Natural killer cell (primary cell): ENCODE results near the gene GPR52. TPM values are rescaled to one million over a fixed set of nuclear protein-coding genes. Genes with fewer than 3 reads are reported as not detected.
A peak's percentile ranks its signal among the peaks of the same experiment; 100 is the strongest.

Experiments
- ATAC-seq, 3 donors: fragments of 150-1000 bp in 2 of 3; fragments of 200-7000 bp in 1 of 3; cut with Tn5 transposase; 1 replicate in 1 of 3; 2 replicates in 2 of 3; pipeline ENCODE4 v1.10.0; 2021; ENCODE audit warnings: mild to moderate bottlenecking in 2 of 3, moderate library complexity in 2 of 3
- DNase-seq, 2 donors: peaks; one replicate each; pipeline versions ENCODE4 v3.0.0 to v3.0.0-alpha.2; 2013 to 2021; ENCODE audit warnings: mixed read lengths in 1 of 2
- H3K27ac ChIP-seq: one replicate; pipeline ENCODE4 v1.5.1; 2013; ENCODE audit warnings: mild to moderate bottlenecking, low read length
- H3K27me3 ChIP-seq: one replicate; pipeline ENCODE4 v1.6.1; 2013; ENCODE audit warnings: low read length; ENCODE audit not compliant: control insufficient read depth, insufficient read depth
- H3K36me3 ChIP-seq: one replicate; pipeline ENCODE4 v1.6.1; 2013; ENCODE audit warnings: low read length; ENCODE audit not compliant: control insufficient read depth, insufficient read depth
- H3K4me1 ChIP-seq: one replicate; pipeline ENCODE4 v1.6.1; 2013; ENCODE audit warnings: low read length; ENCODE audit not compliant: control insufficient read depth, insufficient read depth
- H3K4me3 ChIP-seq: one replicate; pipeline ENCODE4 v1.5.1; 2013; ENCODE audit warnings: low read length
- H3K9me3 ChIP-seq: one replicate; pipeline ENCODE4 v1.6.1; 2013; ENCODE audit warnings: low read length; ENCODE audit not compliant: control insufficient read depth, insufficient read depth
- H3K27ac Mint-ChIP-seq, 2 donors: one replicate each; pipeline ENCODE4 v1.8.0; 2022; ENCODE audit warnings: mild to moderate bottlenecking in 2 of 2, mixed read lengths in 2 of 2, moderate library complexity in 1 of 2
- H3K27me3 Mint-ChIP-seq, 2 donors: one replicate each; pipeline ENCODE4 v1.8.0; 2022; ENCODE audit warnings: low read depth in 2 of 2, mixed read lengths in 2 of 2
- H3K36me3 Mint-ChIP-seq: one replicate; pipeline ENCODE4 v1.8.0; 2022; ENCODE audit warnings: mixed read lengths
- H3K4me1 Mint-ChIP-seq, 2 donors: one replicate each; pipeline ENCODE4 v1.8.0; 2022; ENCODE audit warnings: mixed read lengths in 2 of 2
- H3K4me3 Mint-ChIP-seq: one replicate; pipeline ENCODE4 v1.8.0; 2022; ENCODE audit warnings: mild to moderate bottlenecking, moderate library complexity, mixed read lengths
- H3K9me3 Mint-ChIP-seq, 2 donors: one replicate each; pipeline ENCODE4 v1.8.0; 2022; ENCODE audit warnings: mixed read lengths in 2 of 2
- CTCF ChIP-seq: fragments of 200-600 bp; IDR thresholded peaks from one replicate; pipeline ENCODE4 v1.8.0; 2022; ENCODE audit warnings: antibody characterized with exemption
- WGBS: methylation state at CpG from one replicate; pipeline ENCODE4 v1.1.7; 2013; ENCODE audit warnings: missing lambda C conversion rate; ENCODE audit not compliant: insufficient coverage; 5-methylcytosine and 5-hydroxymethylcytosine counted together
- intact Hi-C: fragments of 100-400 bp; cut with micrococcal nuclease; formaldehyde crosslinking; loops from one replicate; pipeline ENCODE4 v1.14.2; 2022
- total RNA-seq, 4 donors: library from RNA; stranded (reverse); fragments of 120-200 nt in 1 of 4; gene quantifications; one replicate each; pipeline versions ENCODE4 v1.2.3 to v1.2.4, GENCODE V29; 2013 to 2022

Gene GPR52
- total RNA-seq, 3 donors from 2014 or later (not counting 1 experiment from before 2014, with no cell fraction given): 9.6 to 17.6 (median 14.1) TPM

DNA sequence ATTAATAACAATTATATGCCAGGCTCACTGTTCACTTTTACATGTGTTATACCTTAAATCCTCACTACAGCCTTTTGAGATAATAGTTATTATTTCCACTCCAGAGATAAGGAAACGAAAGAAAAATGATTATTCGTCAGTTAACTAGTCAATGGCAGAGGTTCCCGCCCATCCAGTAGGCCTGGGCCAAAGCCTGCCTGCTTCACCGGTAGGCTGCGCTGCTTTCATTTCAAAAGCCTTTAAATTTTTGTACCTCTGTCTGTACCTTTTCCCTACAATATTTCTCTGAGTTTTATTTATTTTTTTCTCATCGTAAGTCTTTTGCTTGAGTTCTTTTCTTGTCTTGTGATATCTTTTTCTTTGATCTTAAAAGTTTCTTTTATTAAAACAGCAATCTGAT, 3.6 kb downstream of the GPR52 start:
- H3K27ac Mint-ChIP-seq: peak overlapping the region in 1 of 2 donors; percentile 15
- TF ChIP-seq CTCF: no peak
- no peaks in the 10 kb centered on the region for H3K9me3 Mint-ChIP-seq
- Histone ChIP-seq H3K4me3 (no peak overlapping the region), H3K36me3 (no peaks in the 10 kb centered on the region), H3K4me1 (no peaks in the 10 kb centered on the region), H3K27ac (no peak overlapping the region), H3K27me3 (no peaks in the 10 kb centered on the region), H3K9me3 (no peaks in the 10 kb centered on the region)
- no peak overlapping the region for H3K4me3 Mint-ChIP-seq
- DNase-seq (no peak), ATAC-seq (no peak)
- H3K4me1 Mint-ChIP-seq: peaks cover 9 to 17% of the 10 kb centered on the region in 2 donors
- WGBS: 92% methylated on average over 5 of the region's 6 CpGs
- H3K27me3 Mint-ChIP-seq: no peaks in the 10 kb centered on the region
- no peaks in the 10 kb centered on the region for H3K36me3 Mint-ChIP-seq
- intact Hi-C loops: no loop called here

- ATAC-seq (no peak), DNase-seq (no peak)
- Histone ChIP-seq H3K4me3 (no peak overlapping the region), H3K27ac (no peak overlapping the region), H3K27me3 (no peaks in the 10 kb centered on the region), H3K36me3 (no peaks in the 10 kb centered on the region), H3K4me1 (no peaks in the 10 kb centered on the region), H3K9me3 (no peaks in the 10 kb centered on the region)
- Mint-ChIP-seq H3K4me3 (no peak overlapping the region), H3K9me3 (no peaks in the 10 kb centered on the region), H3K4me1 (peaks cover 14 to 19% of the 10 kb centered on the region in 2 donors), H3K36me3 (no peaks in the 10 kb centered on the region), H3K27ac (no peak overlapping the region), H3K27me3 (no peaks in the 10 kb centered on the region)
- WGBS: 93% methylated on average over 2 of the region's 2 CpGs
- no peak for TF ChIP-seq CTCF
- intact Hi-C loops: no loop called here
Measured at GRCh38 chr1:174465855-174466254, 18.1 kb downstream of the GPR52 start.

DNA sequence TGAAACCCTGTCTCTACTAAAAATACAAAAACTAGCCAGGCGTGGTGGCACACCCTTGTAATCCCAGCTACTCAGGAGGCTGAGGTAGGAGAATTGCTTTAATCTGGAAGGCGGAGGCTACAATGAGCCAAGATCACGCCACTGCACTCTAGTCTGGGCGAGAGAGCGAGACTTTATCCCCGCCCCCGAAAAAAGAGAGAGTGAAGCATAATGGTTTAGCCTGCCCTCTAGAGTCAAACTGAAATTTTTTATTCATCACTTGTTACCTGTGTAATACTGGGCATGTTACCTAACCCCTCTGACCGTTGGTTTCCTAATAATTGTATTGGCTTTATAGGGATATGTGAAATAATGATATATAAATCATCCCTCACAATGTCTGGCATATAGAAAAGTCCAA, 18.8 kb downstream of the GPR52 start:
- H3K4me3 Mint-ChIP-seq: no peak overlapping the region
- 98% methylated on average over 7 of the region's 8 CpGs for WGBS
- no peaks in the 10 kb centered on the region for H3K36me3 Mint-ChIP-seq
- no peaks in the 10 kb centered on the region for H3K36me3 ChIP-seq
- H3K27ac ChIP-seq: no peak overlapping the region
- peaks cover 14 to 21% of the 10 kb centered on the region in 2 donors for H3K4me1 Mint-ChIP-seq
- H3K27me3 Mint-ChIP-seq: no peaks in the 10 kb centered on the region
- H3K4me3 ChIP-seq: no peak overlapping the region
- no peaks in the 10 kb centered on the region for H3K27me3 ChIP-seq
- no peak overlapping the region for H3K27ac Mint-ChIP-seq
- DNase-seq (no peak), ATAC-seq (no peak)
- intact Hi-C loops: no loop called here
- TF ChIP-seq CTCF: no peak
- no peaks in the 10 kb centered on the region for H3K9me3 ChIP-seq
- H3K9me3 Mint-ChIP-seq: no peaks in the 10 kb centered on the region
- H3K4me1 ChIP-seq: no peaks in the 10 kb centered on the region

GRCh38 chr1:174469052-174469451, 21.3 kb downstream of the GPR52 start:
- TF ChIP-seq CTCF: no peak
- DNase-seq: no peak

More at GRCh38 chr1:174469052-174469451, 21.3 kb downstream of the GPR52 start:
- WGBS: 100% methylated on average over 1 of the region's 2 CpGs
- Histone ChIP-seq H3K27ac (no peak overlapping the region), H3K27me3 (no peaks in the 10 kb centered on the region), H3K9me3 (no peaks in the 10 kb centered on the region), H3K4me3 (no peak overlapping the region), H3K4me1 (no peaks in the 10 kb centered on the region), H3K36me3 (no peaks in the 10 kb centered on the region)
- no peaks in the 10 kb centered on the region for H3K27me3 Mint-ChIP-seq
- H3K4me3 Mint-ChIP-seq: no peak overlapping the region
- H3K36me3 Mint-ChIP-seq: no peaks in the 10 kb centered on the region
- peaks cover 14 to 27% of the 10 kb centered on the region in 2 donors for H3K4me1 Mint-ChIP-seq
- no peaks in the 10 kb centered on the region for H3K9me3 Mint-ChIP-seq
- no peak overlapping the region for H3K27ac Mint-ChIP-seq
- intact Hi-C loops: no loop called here
- no peak for ATAC-seq
